Measurements from ENCODE around the gene COL6A6. TPM values are rescaled to one million over a fixed set of nuclear protein-coding genes. Genes with fewer than 3 reads are reported as not detected.

The COL6A6 gene
- total RNA-seq, 1 experiment from 2014 or later, result 0.11 TPM

- no peaks in the 10 kb centered on the region for H3K23me2 ChIP-seq (ENCODE audit: insufficient read length, low read depth, low read length, poor library complexity, severe bottlenecking)
- no CpG with 5 or more reads among the region's 4 CpGs for WGBS (ENCODE audit: extremely low coverage, insufficient read length, low lambda C conversion rate)
- H4K91ac ChIP-seq (ENCODE audit: insufficient read length, low read depth, low read length), result no peak overlapping the region
- no peak overlapping the region for H3K4me2 ChIP-seq (ENCODE audit: insufficient read depth, insufficient read length, low read length)
- peak; percentile 61 for DNase-seq
- H3K4ac ChIP-seq (ENCODE audit: low read depth, low read length), result no peak overlapping the region
- no peak overlapping the region for H2BK120ac ChIP-seq (ENCODE audit: low read depth, low read length, poor library complexity, severe bottlenecking)
- H4K20me1 ChIP-seq (ENCODE audit: control insufficient read depth, insufficient read depth, insufficient read length), result no peaks in the 10 kb centered on the region
- H3K4me3 Mint-ChIP-seq, result no peak overlapping the region
- no peak overlapping the region for H2BK5ac ChIP-seq (ENCODE audit: insufficient read length, low read length)
- no peaks in the 10 kb centered on the region; the same call in 1 of the 2 replicates for H3K27me3 Mint-ChIP-seq (ENCODE audit: low read depth)
- no peak overlapping the region for H2AFZ ChIP-seq (ENCODE audit: low read length)
- H3K27me3 ChIP-seq (ENCODE audit: insufficient read depth, low read length), result no peaks in the 10 kb centered on the region
- H3K4me1 ChIP-seq (ENCODE audit: insufficient read depth, low read length), result no peaks in the 10 kb centered on the region
- no peak overlapping the region for H4K5ac ChIP-seq (ENCODE audit: insufficient read length, low read depth, low read length)
- no peak overlapping the region for H3K14ac ChIP-seq (ENCODE audit: insufficient read depth, low read length)
- no peak overlapping the region for H4K8ac ChIP-seq (replicated peaks; ENCODE audit: insufficient read length, low read depth, low read length)
- no peak overlapping the region for H3K18ac ChIP-seq (ENCODE audit: insufficient read length, low read depth, low read length)
- no peak overlapping the region for H2BK20ac ChIP-seq (ENCODE audit: low read depth, low read length, poor library complexity, severe bottlenecking)
- no peak overlapping the region for H3K23ac ChIP-seq (ENCODE audit: insufficient read length, low read depth, low read length)
- H3K27ac ChIP-seq (ENCODE audit: insufficient read length, low read depth, low read length), result no peak overlapping the region
- no peak overlapping the region for H3T11ph ChIP-seq (ENCODE audit: low read length)
- H2BK15ac ChIP-seq (ENCODE audit: low read depth, low read length), result no peak overlapping the region
- H3K9me3 Mint-ChIP-seq, result no peaks in the 10 kb centered on the region; a peak in 1 of 5 replicates
- no peak overlapping the region for H2BK12ac ChIP-seq (ENCODE audit: insufficient read length, low read depth, low read length)
- no peak overlapping the region for H3K9ac ChIP-seq (ENCODE audit: extremely low read depth, insufficient read length, low read length)
- H3K27ac Mint-ChIP-seq, result no peak overlapping the region
- no peaks in the 10 kb centered on the region for H3K4me1 Mint-ChIP-seq
- H3K79me1 ChIP-seq (ENCODE audit: insufficient read depth, low read depth, low read length, poor library complexity, severe bottlenecking), result no peaks in the 10 kb centered on the region
- H3K56ac ChIP-seq (ENCODE audit: insufficient read length, low read depth, low read length), result no peak overlapping the region
- H3K9me3 ChIP-seq (ENCODE audit: control insufficient read depth, low read depth, low read length), result no peaks in the 10 kb centered on the region
- no peaks in the 10 kb centered on the region for H3K79me2 ChIP-seq (ENCODE audit: insufficient read depth, low read length)
- peak; percentile 72 for TF ChIP-seq CTCF (conservative IDR thresholded peaks at IDR 0.05)
- no peak overlapping the region for H2AK5ac ChIP-seq (ENCODE audit: insufficient read length, low read length)
- H3K36me3 Mint-ChIP-seq (ENCODE audit: insufficient read depth in 1 of 3, low read depth in 3 of 3), result no peaks in the 10 kb centered on the region
These were observed 36.2 kb upstream of the COL6A6 start for GRCh38 chr3:130480736-130481135.
